Panc1 (cell line): ENCODE measurements around the gene POLR1G. TPM values are rescaled to one million over a fixed set of nuclear protein-coding genes. Genes with fewer than 3 reads are reported as not detected.

Experiments
- ATAC-seq: fragments of 200-7000 bp; cut with Tn5 transposase; 2 replicates; pipeline ENCODE4 v1.9.1; 2020; ENCODE audit warnings: mild to moderate bottlenecking, moderate library complexity
- BruUV-seq: library from RNA; stranded (reverse); fragments of 400-500 nt; replicated peaks from 2 replicates; lab custom pipeline; 2021; lab: Mats Ljungman, UMichigan
- CTCF ChIA-PET: fragments of 300-600 bp; sonication (Branson Sonifier 250); formaldehyde crosslinking; loops from one replicate; lab custom pipeline; 2022; ENCODE audit warnings: antibody characterized with exemption; lab: Charles Lee
- POLR2A ChIA-PET: fragments of 300-600 bp; sonication (Branson Sonifier 250); formaldehyde crosslinking; loops from one replicate; lab custom pipeline; 2022; ENCODE audit warnings: antibody characterized with exemption; lab: Charles Lee
- DNase-seq: peaks from one replicate; pipeline ENCODE4 v3.0.0-alpha.2; 2010; ENCODE audit warnings: low read depth, low spot score
- H3K27ac ChIP-seq: 2 replicates; pipeline ENCODE4 v1.5.1; 2011; ENCODE audit warnings: mild to moderate bottlenecking, low read length, inconsistent platforms
- H3K27me3 ChIP-seq: fragments of 200-500 bp; sonication (Bioruptor generic); 2 replicates; pipeline ENCODE4 v1.6.0; 2014; ENCODE audit warnings: low read length, inconsistent platforms; ENCODE audit not compliant: control insufficient read depth, insufficient read depth
- H3K36me3 ChIP-seq: fragments of 200-500 bp; sonication (Bioruptor generic); 2 replicates; pipeline ENCODE4 v1.5.1; 2014; ENCODE audit warnings: inconsistent platforms, mild to moderate bottlenecking, low read length, moderate library complexity; ENCODE audit not compliant: control insufficient read depth, insufficient read depth
- H3K4me1 ChIP-seq: 2 replicates; pipeline ENCODE4 v1.5.1; 2011; ENCODE audit warnings: inconsistent platforms, mild to moderate bottlenecking, low read length, moderate library complexity; ENCODE audit not compliant: control insufficient read depth, insufficient read depth
- H3K4me3 ChIP-seq, 2 experiments: 2 replicates each; pipeline ENCODE4 v1.5.1; 2011 to 2012; ENCODE audit warnings: low read depth in 2 of 2, low read length in 2 of 2, mild to moderate bottlenecking in 2 of 2, inconsistent platforms in 1 of 2, moderate library complexity in 1 of 2
- H3K9me3 ChIP-seq: fragments of 200-500 bp; sonication (Bioruptor generic); 2 replicates; pipeline ENCODE4 v1.5.1; 2014; ENCODE audit warnings: low read depth, mild to moderate bottlenecking, inconsistent platforms, low read length, moderate library complexity; ENCODE audit not compliant: control insufficient read depth, insufficient read depth
- CTCF ChIP-seq: fragments of 450-650 bp; IDR thresholded peaks from 2 replicates; pipeline ENCODE4 v1.5.1; 2017; ENCODE audit warnings: mild to moderate bottlenecking
- POLR2AphosphoS5 ChIP-seq: IDR thresholded peaks from 2 replicates; pipeline ENCODE4 v1.6.1; 2012; ENCODE audit warnings: mild to moderate bottlenecking, low read depth, low read length, moderate library complexity
- REST ChIP-seq, 2 experiments: IDR thresholded peaks; 2 replicates each; pipeline ENCODE4 v1.6.1; 2011 to 2012; ENCODE audit warnings: low read depth in 2 of 2, control low read depth in 1 of 2, low read length in 1 of 2, mild to moderate bottlenecking in 1 of 2, moderate library complexity in 1 of 2; ENCODE audit not compliant: insufficient read depth in 1 of 2
- SIN3A ChIP-seq: IDR thresholded peaks from 2 replicates; pipeline ENCODE4 v1.6.1; 2012; ENCODE audit warnings: low read depth, mild to moderate bottlenecking, low read length, moderate library complexity, borderline replicate concordance; ENCODE audit not compliant: insufficient read depth
- TCF7L2 ChIP-seq: IDR thresholded peaks from 2 replicates; pipeline ENCODE4 v1.6.1; 2011; ENCODE audit warnings: mild to moderate bottlenecking, low read depth, low read length, inconsistent platforms
- in situ Hi-C: cut with HindIII; loops from 2 replicates; pipeline ENCODE4 v1.10.0; 2016; ENCODE audit warnings: low sequenced_read_pairs, low pct_unique_long_range_greater_than_20kb
- intact Hi-C: fragments of 100-400 bp; cut with micrococcal nuclease; formaldehyde crosslinking; loops from one replicate; pipeline ENCODE4 v1.10.0; 2022; ENCODE audit not compliant: unreplicated experiment
- total RNA-seq: library from RNA; stranded (reverse); gene quantifications from one replicate; pipeline ENCODE4 v1.2.1, GENCODE V29; 2021; ENCODE audit not compliant: unreplicated experiment

POLR1G gene
- total RNA-seq, 1 experiment from 2014 or later = 27.8 TPM

- DNase-seq = no peak
- CTCF ChIA-PET = no interaction called here
- POLR2A ChIA-PET = interaction anchor here (0.8 kb wide), 1 partner anchor 36 kb away, joined by 5 read pairs; the partner anchor contains the start of gene PPP1R13L
- no peak for ATAC-seq
- Histone ChIP-seq H3K4me3 (no peak overlapping the region), H3K27ac (no peak overlapping the region), H3K27me3 (no peaks in the 10 kb centered on the region), H3K4me1 (peaks cover 4% of the 10 kb centered on the region; the same call in 1 of the 2 replicates), H3K9me3 (no peaks in the 10 kb centered on the region), H3K36me3 (no peaks in the 10 kb centered on the region)
- TF ChIP-seq SIN3A (no peak), CTCF (no peak), POLR2AphosphoS5 (no peak)
- intact Hi-C loops (no loop called here), in situ Hi-C loops (no loop called here)
- BruUV-seq = no TSS peak
Measured at GRCh38 chr19:45368127-45368526, 38.3 kb upstream of the POLR1G start.

GRCh38 chr19:45368737-45369340 is 37.6 kb upstream of the POLR1G start:
- Histone ChIP-seq H3K36me3 (no peaks in the 10 kb centered on the region), H3K9me3 (no peaks in the 10 kb centered on the region), H3K27me3 (no peaks in the 10 kb centered on the region), H3K27ac (peak overlapping the region; percentile 23; the same call in 1 of the 2 replicates), H3K4me1 (peaks cover 4% of the 10 kb centered on the region; the same call in 1 of the 2 replicates), H3K4me3 (no peak overlapping the region; a peak in 1 of 4 replicates)
- ChIA-PET POLR2A (no interaction called here), CTCF (no interaction called here)
- intact Hi-C loops (no loop called here), in situ Hi-C loops (no loop called here)
- ATAC-seq (no peak), DNase-seq (no peak)
- TF ChIP-seq SIN3A = no peak
- no peak for TF ChIP-seq TCF7L2
- TF ChIP-seq CTCF = no peak
- no peak for TF ChIP-seq POLR2AphosphoS5
- no peak for TF ChIP-seq REST (IDR thresholded peaks at IDR 0.05; ENCODE audit: insufficient read depth in 1 of 2, low read depth in 2 of 2, low read length in 1 of 2)
- no TSS peak for BruUV-seq
